D341Med (cell line): Measurements from ENCODE around the gene PPA1.
"Not testable (repeated sequence)": the region's sequence is repeated elsewhere in the genome, so short reads cannot be mapped to it uniquely, and the experiment has no call there.

Source experiments
- DNase-seq: peaks from one replicate; pipeline ENCODE4 v3.0.0; 2012; ENCODE audit warnings: low spot score

PPA1 gene

GRCh38 chr10:70212277-70212676, 21.0 kb downstream of the PPA1 start:
- DNase-seq = no peak

- no peak for DNase-seq
These were observed 26.5 kb downstream of the PPA1 start for GRCh38 chr10:70206762-70207161.

GRCh38 chr10:70201105-70201504, 32.1 kb downstream of the PPA1 start:
- DNase-seq = no peak

- no peak for DNase-seq
These were observed 34.3 kb downstream of the PPA1 start for GRCh38 chr10:70198696-70199466.

- DNase-seq = no peak
These were observed 35.8 kb downstream of the PPA1 start for GRCh38 chr10:70197235-70197945.

- no peak for DNase-seq
These were observed 39.8 kb downstream of the PPA1 start for GRCh38 chr10:70193391-70193844.

GRCh38 chr10:70192326-70192968, 40.8 kb downstream of the PPA1 start:
- DNase-seq = no peak

- DNase-seq = no peak
These were observed 41.3 kb downstream of the PPA1 start for GRCh38 chr10:70191972-70192305.

GRCh38 chr10:70191161-70191971, 41.9 kb downstream of the PPA1 start:
- no peak for DNase-seq

GRCh38 chr10:70190581-70190980, 42.6 kb downstream of the PPA1 start:
- DNase-seq = no peak

GRCh38 chr10:70190102-70190501, 43.1 kb downstream of the PPA1 start:
- DNase-seq = no peak

- DNase-seq = no peak
These were observed 44.5 kb downstream of the PPA1 start for GRCh38 chr10:70188768-70189167.

GRCh38 chr10:70186571-70186970, 46.7 kb downstream of the PPA1 start:
- no peak for DNase-seq

- DNase-seq = no peak
These were observed 47.1 kb downstream of the PPA1 start for GRCh38 chr10:70186090-70186489.

GRCh38 chr10:70183304-70183703, 49.9 kb downstream of the PPA1 start:
- no peak for DNase-seq

GRCh38 chr10:70179209-70179608, 54.0 kb downstream of the PPA1 start:
- DNase-seq = not testable (repeated sequence)

GRCh38 chr10:70178139-70178725, 55.0 kb downstream of the PPA1 start:
- no peak for DNase-seq

GRCh38 chr10:70176441-70176840, 56.8 kb downstream of the PPA1 start:
- no peak for DNase-seq

GRCh38 chr10:70175516-70175915, 57.7 kb downstream of the PPA1 start:
- no peak for DNase-seq

GRCh38 chr10:70174058-70174741, 59.0 kb downstream of the PPA1 start:
- DNase-seq = no peak

- DNase-seq = no peak
These were observed 63.4 kb downstream of the PPA1 start for GRCh38 chr10:70169649-70170364.
